Fibroblast of lung (primary cell): ENCODE measurements around the gene DNAJB11.

Experiments
- CTCF ChIP-seq, 2 donors: IDR thresholded peaks in 1 of 2; conservative IDR thresholded peaks in 1 of 2; 1 replicate in 1 of 2; 2 replicates in 1 of 2; pipeline ENCODE4 v1.5.1; 2011 to 2012; ENCODE audit warnings: low read length in 2 of 2, control low read depth in 1 of 2, inconsistent platforms in 1 of 2, low read depth in 1 of 2, mild to moderate bottlenecking in 1 of 2
- EZH2 ChIP-seq: IDR thresholded peaks from 2 replicates; pipeline ENCODE4 v1.5.1; 2012; ENCODE audit warnings: low read length, control low read depth, mild to moderate bottlenecking; ENCODE audit errors: missing control alignments

- TF ChIP-seq CTCF (conservative IDR thresholded peaks at IDR 0.05 in 1 of 2, IDR thresholded peaks at IDR 0.05 in 1 of 2; ENCODE audit: low read depth in 1 of 2, low read length in 2 of 2) (no peak), EZH2 (no peak)
These were observed 51.6 kb downstream of the DNAJB11 start for GRCh38 chr3:186621894-186622650.
